ENCODE data around the gene NDC80. TPM values are rescaled to one million over a fixed set of nuclear protein-coding genes. Genes with fewer than 3 reads are reported as not detected.
"Not testable (repeated sequence)": the region's sequence is repeated elsewhere in the genome, so short reads cannot be mapped to it uniquely, and the experiment has no call there.

NDC80 gene
- total RNA-seq, 1 donor from 2014 or later = 42.6 TPM

DNA sequence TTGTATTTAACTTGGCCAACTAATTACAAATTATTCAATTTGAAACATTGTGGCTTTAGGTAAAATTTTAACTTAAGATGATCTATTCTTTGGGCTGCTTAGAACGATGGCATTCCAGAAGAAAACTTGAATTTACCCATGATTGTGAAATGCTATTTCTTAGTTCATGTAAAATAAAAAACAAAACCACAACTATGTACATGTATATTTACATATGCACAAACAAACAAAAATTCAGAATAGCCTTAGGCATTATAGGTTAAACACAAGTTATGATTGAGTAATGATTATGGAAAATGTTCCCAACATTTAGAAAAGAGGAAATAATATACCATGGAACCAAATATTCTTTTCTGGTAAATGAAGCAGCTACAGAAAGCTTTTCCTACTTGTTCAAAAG is 80.6 kb downstream of the NDC80 start:
- Mint-ChIP-seq H3K27ac (no peak overlapping the region), H3K9me3 (no peaks in the 10 kb centered on the region), H3K4me1 (ENCODE audit: low read depth) (peaks cover 17% of the 10 kb centered on the region), H3K36me3 (ENCODE audit: low read depth) (peaks cover 2% of the 10 kb centered on the region), H3K4me3 (no peak overlapping the region), H3K27me3 (ENCODE audit: insufficient read depth) (peaks cover 2% of the 10 kb centered on the region)
- no peak for DNase-seq (ENCODE audit: low spot score)
- intact Hi-C loops (cut with micrococcal nuclease) = loop anchor here (10.0 kb wide), 1 partner anchor 1937 kb away; the partner anchor contains the start of gene ENOSF1

DNA sequence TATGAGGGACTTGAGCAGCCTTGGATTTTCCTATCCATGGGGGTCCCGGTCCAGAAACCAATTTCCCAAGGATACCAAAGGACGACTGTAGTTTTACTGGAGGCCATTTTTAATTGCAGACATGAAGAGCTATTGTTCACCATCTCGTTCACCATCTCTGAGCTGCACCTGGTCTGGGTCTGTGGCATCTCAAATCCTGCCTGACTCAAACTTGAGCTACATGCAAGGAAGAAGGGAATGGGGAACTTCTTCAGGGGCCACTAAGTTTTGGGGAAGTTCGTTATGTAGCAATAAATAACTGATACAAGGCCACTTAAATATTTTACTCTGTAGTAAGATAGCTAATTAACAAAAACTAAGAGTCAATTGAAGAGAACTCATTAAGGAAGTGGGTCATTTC is 82.1 kb downstream of the NDC80 start:
- Mint-ChIP-seq H3K4me3 (no peak overlapping the region), H3K27ac (no peak overlapping the region), H3K9me3 (no peaks in the 10 kb centered on the region), H3K36me3 (ENCODE audit: low read depth) (peaks cover 9% of the 10 kb centered on the region), H3K4me1 (ENCODE audit: low read depth) (peaks cover 26% of the 10 kb centered on the region), H3K27me3 (ENCODE audit: insufficient read depth) (peaks cover 2% of the 10 kb centered on the region)
- no peak for DNase-seq (ENCODE audit: low spot score)
- intact Hi-C loops (cut with micrococcal nuclease) = loop anchor here (10.0 kb wide), 1 partner anchor 1939 kb away; the partner anchor contains the start of gene ENOSF1

DNA sequence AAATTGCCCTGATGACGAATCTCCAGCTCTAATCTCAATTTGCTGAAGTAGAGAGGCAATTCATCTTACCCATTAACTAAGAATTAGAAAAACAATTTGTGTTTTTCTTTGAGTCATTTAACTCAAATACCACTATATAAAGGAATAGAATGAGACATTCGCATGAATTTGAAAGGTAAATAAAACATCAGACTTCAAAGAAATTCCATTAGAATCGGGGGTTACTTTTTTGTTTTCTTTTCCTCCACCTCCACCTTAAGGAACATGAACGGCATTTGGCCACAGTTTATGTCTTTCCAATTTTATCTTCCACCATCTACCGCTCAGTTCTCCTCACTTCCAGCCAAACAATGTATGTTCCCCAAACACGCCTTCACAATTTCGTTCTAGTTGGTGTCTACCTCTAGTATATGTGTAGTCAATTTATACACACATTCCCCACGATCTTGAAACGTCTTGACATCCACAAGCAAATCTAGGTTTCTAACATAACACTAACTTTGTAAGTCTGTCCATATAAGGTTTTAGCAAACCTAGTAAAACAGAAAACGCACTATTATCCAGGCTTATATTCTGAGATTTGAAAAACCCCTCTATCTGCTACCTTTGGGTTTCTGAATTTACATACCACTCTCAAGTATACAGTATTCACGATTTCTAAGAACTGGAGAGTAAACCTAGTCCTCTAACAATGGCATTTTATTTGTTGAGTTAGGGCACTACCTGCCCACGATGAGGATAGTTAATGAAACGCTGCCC is 83.0 kb downstream of the NDC80 start:
- Mint-ChIP-seq H3K27me3 (ENCODE audit: insufficient read depth) (peaks cover 2% of the 10 kb centered on the region), H3K9me3 (no peaks in the 10 kb centered on the region), H3K27ac (peak overlapping the region; percentile 93), H3K4me1 (ENCODE audit: low read depth) (peaks cover 31% of the 10 kb centered on the region), H3K36me3 (ENCODE audit: low read depth) (peaks cover 10% of the 10 kb centered on the region), H3K4me3 (peak overlapping the region; percentile 86)
- intact Hi-C loops (cut with micrococcal nuclease) = loop anchor here (1.0 to 10.0 kb wide), 4 partner anchors 10 to 1940 kb away; partner anchors contain the start of gene ENOSF1
- no peak for DNase-seq (ENCODE audit: low spot score)

DNA sequence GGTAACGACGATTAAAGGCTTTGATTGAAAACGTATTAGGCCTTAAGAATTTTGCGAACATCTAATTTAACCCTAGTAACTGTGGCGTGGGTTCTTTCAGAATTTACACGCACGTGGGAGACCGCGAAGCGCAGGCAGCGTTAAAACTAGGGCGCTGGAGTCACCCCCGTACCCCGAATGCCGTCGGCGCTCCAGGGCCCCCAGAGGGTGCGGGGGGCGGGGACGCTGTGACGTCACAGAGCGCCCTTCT is 83.5 kb downstream of the NDC80 start:
- Mint-ChIP-seq H3K4me1 (ENCODE audit: low read depth) (peaks cover 36% of the 10 kb centered on the region), H3K27me3 (ENCODE audit: insufficient read depth) (peaks cover 2% of the 10 kb centered on the region), H3K4me3 (peak overlapping the region; percentile 86), H3K9me3 (no peaks in the 10 kb centered on the region), H3K27ac (peak overlapping the region; percentile 93), H3K36me3 (ENCODE audit: low read depth) (peaks cover 10% of the 10 kb centered on the region)
- intact Hi-C loops (cut with micrococcal nuclease) = loop anchor here (1.0 to 10.0 kb wide), 11 partner anchors 11 to 1940 kb away; partner anchors contain the start of genes ENOSF1, METTL4, MYL12A and MYL12B
- DNase-seq (ENCODE audit: low spot score) = peak; percentile 70

DNA sequence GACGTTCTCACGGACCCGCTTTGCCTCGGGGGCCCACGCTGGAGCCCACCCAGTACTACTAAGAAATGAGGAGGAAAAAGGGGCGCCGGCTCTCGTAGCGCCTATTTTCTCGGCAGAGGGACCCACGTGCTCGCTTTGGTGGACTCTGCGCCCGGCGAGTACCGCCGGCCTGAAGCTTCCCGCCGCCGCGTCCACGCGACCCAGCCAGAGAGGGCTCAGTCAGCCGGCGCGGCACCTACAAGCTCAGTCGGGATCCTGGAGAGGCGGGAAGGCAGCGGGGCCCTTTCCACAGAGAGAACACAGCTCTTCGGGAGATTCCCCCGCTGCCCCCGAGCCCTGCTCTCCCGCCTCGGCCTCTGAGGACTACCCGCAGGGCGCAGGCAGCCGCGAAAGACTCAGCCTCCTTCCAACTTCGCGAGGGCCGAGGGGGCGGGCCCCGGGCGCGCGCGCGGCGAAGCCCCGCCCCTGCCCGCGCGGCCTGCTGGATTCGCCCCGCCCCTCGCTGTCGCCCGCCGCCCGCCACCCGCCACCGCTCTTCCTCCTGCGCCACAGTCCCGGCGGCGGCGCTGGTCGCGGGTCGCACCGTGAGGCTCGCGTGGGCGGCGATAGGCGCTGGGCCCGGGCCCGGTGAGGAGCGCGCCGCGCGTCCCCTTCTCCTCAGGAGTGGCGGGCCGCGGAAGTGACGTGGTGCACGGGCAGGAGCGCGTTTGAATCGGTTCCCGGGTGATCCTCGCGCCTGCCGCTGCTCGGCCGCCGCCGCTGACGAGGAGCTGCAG is 84.0 kb downstream of the NDC80 start, which contains the start of gene SMCHD1:
SMCHD1 (plus strand) TSS at position 549 of the 776 bp plus-strand sequence. CDS start 350 bp downstream, outside the sequence.
- H3K36me3 Mint-ChIP-seq (ENCODE audit: low read depth) = peaks cover 10% of the 10 kb centered on the region
- H3K4me1 Mint-ChIP-seq (ENCODE audit: low read depth) = peaks cover 36% of the 10 kb centered on the region
- intact Hi-C loops (cut with micrococcal nuclease) = loop anchor here (1.0 to 10.0 kb wide), 10 partner anchors 27 to 1941 kb away; partner anchors contain the start of genes ENOSF1, METTL4, MYL12A and MYL12B
- peaks cover 2% of the 10 kb centered on the region for H3K27me3 Mint-ChIP-seq (ENCODE audit: insufficient read depth)
- H3K4me3 Mint-ChIP-seq = peak within 1 kb of the TSS; percentile 88
- peak within 1 kb of the TSS; percentile 96 for H3K27ac Mint-ChIP-seq
- DNase-seq (ENCODE audit: low spot score) = peak; percentile 86
- no peaks in the 10 kb centered on the region for H3K9me3 Mint-ChIP-seq

- peak overlapping the region; percentile 88 for H3K4me3 Mint-ChIP-seq
- H3K27ac Mint-ChIP-seq = peak overlapping the region; percentile 95
- peaks cover 12% of the 10 kb centered on the region for H3K36me3 Mint-ChIP-seq (ENCODE audit: low read depth)
- peaks cover 39% of the 10 kb centered on the region for H3K4me1 Mint-ChIP-seq (ENCODE audit: low read depth)
- DNase-seq (ENCODE audit: low spot score) = no peak
- no peaks in the 10 kb centered on the region for H3K9me3 Mint-ChIP-seq
- H3K27me3 Mint-ChIP-seq (ENCODE audit: insufficient read depth) = peaks cover 2% of the 10 kb centered on the region
- intact Hi-C loops (cut with micrococcal nuclease) = loop anchor here (1.0 to 10.0 kb wide), 10 partner anchors 27 to 1941 kb away; partner anchors contain the start of genes ENOSF1, METTL4, MYL12A and MYL12B
Measured at GRCh38 chr18:2655954-2656236, 84.5 kb downstream of the NDC80 start.

DNA sequence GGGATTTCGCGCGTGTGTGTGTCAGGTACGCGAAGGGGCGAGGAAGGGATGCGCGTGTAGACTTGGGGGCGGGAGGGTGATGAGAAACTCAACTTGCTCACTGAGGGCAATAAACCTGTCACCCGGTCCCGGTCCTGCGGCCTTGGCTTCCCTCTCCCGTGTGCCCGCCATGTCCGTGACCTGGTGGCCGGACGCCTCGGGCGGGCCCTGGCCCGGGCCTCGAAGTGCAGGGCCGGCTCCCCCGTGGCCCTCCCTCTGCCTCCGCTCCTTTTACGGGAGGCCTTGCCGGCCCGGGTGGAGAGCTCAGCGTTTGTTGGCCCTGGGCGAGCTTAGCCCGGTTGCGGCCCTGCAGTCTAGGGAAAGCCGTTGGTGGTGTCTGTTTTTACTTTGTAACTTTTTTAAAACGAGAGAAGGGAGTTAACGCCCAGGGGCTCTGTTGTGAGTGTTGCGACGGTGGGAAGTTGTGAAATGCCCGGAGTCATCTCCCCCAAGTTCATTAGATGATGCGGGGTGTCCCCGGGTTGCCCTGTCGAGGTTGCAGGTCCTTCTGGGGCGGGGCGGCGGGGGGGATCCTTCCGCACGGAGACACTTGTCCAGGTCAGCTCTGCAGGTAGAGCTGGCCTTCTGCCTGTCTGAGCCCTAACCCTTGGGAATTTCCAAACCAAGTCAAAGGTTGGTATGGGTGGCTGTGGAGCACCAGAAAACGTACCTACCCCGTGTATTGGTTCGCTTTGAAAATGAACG is 85.1 kb downstream of the NDC80 start:
- Mint-ChIP-seq H3K4me1 (ENCODE audit: low read depth) (peaks cover 42% of the 10 kb centered on the region), H3K27ac (peak overlapping the region; percentile 96), H3K9me3 (no peaks in the 10 kb centered on the region), H3K27me3 (ENCODE audit: insufficient read depth) (peaks cover 2% of the 10 kb centered on the region), H3K36me3 (ENCODE audit: low read depth) (peaks cover 16% of the 10 kb centered on the region), H3K4me3 (peak overlapping the region; percentile 88)
- intact Hi-C loops (cut with micrococcal nuclease) = loop anchor here (5.0 to 10.0 kb wide), 5 partner anchors 326 to 1942 kb away; partner anchors contain the start of genes ENOSF1, MYL12B and TGIF1
- DNase-seq (ENCODE audit: low spot score) = peak; percentile 31

DNA sequence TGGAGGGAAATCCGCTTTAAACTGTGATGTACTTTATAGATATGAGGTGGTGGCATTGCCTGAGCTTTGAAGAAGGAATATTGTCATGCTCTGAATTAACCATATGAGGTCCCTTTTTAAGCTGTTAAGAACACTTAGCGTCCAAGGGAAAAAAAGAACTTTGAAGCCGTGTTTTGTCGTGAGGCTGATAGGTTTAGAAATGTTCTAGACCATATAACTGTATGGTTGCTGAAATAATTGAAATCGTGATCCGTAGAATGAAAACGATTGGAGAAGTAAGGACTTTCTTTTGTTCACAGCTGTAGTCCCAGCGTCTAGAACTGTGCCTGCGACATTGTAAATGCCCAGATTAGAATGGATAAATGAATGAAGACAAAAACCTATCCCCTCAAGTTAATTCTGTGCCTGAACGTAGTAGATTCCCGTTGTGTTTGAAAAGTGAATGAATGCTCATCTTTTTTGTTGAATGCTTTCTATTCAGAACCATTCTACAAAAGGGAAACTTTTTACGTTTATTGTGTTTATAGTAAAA is 85.7 kb downstream of the NDC80 start:
- DNase-seq (ENCODE audit: low spot score) = no peak
- peaks cover 2% of the 10 kb centered on the region for H3K27me3 Mint-ChIP-seq (ENCODE audit: insufficient read depth)
- peak overlapping the region; percentile 96 for H3K27ac Mint-ChIP-seq
- H3K36me3 Mint-ChIP-seq (ENCODE audit: low read depth) = peaks cover 18% of the 10 kb centered on the region
- H3K9me3 Mint-ChIP-seq = no peaks in the 10 kb centered on the region
- intact Hi-C loops (cut with micrococcal nuclease) = loop anchor here (1.0 to 10.0 kb wide), 6 partner anchors 68 to 1942 kb away; partner anchors contain the start of genes ENOSF1, MYL12B and TGIF1
- H3K4me3 Mint-ChIP-seq = peak overlapping the region; percentile 88
- peaks cover 42% of the 10 kb centered on the region for H3K4me1 Mint-ChIP-seq (ENCODE audit: low read depth)

GRCh38 chr18:2657788-2658458 is 86.6 kb downstream of the NDC80 start:
- H3K36me3 Mint-ChIP-seq (ENCODE audit: low read depth) = peaks cover 21% of the 10 kb centered on the region
- no peaks in the 10 kb centered on the region for H3K9me3 Mint-ChIP-seq
- H3K4me3 Mint-ChIP-seq = peak overlapping the region; percentile 88
- intact Hi-C loops (cut with micrococcal nuclease) = loop anchor here (1.0 to 10.0 kb wide), 6 partner anchors 69 to 1943 kb away; partner anchors contain the start of genes ENOSF1, MYL12B and TGIF1
- peaks cover 47% of the 10 kb centered on the region for H3K4me1 Mint-ChIP-seq (ENCODE audit: low read depth)
- DNase-seq (ENCODE audit: low spot score) = no peak
- H3K27ac Mint-ChIP-seq = peak overlapping the region; percentile 95
- peaks cover 2% of the 10 kb centered on the region for H3K27me3 Mint-ChIP-seq (ENCODE audit: insufficient read depth)

DNA sequence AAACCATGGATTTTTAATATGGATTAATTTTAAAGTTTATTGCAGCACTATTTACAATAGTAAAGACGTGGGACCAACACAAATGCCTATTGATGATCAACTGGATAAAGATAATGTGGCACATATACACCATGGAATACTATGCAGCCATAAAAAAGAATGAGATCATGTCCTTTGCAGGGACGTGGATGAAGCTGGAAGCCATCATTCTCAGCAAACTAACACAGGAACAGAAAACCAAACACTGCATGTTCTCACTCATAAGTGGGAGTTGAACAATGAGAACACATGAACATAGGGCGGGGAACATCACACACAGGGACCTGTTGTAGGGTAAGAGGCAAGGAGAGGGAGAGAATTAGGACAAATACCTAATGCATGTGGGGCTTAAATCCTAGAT is 89.5 kb downstream of the NDC80 start:
- DNase-seq (ENCODE audit: low spot score); H3K4me3 Mint-ChIP-seq; H3K9me3 Mint-ChIP-seq; H3K27me3 Mint-ChIP-seq (ENCODE audit: insufficient read depth); intact Hi-C loops (cut with micrococcal nuclease): not testable (repeated sequence)
- H3K4me1 Mint-ChIP-seq (ENCODE audit: low read depth) = peaks cover 58% of the 10 kb centered on the region
- H3K36me3 Mint-ChIP-seq (ENCODE audit: low read depth) = peaks cover 40% of the 10 kb centered on the region
- peak overlapping the region; percentile 5 for H3K27ac Mint-ChIP-seq

DNA sequence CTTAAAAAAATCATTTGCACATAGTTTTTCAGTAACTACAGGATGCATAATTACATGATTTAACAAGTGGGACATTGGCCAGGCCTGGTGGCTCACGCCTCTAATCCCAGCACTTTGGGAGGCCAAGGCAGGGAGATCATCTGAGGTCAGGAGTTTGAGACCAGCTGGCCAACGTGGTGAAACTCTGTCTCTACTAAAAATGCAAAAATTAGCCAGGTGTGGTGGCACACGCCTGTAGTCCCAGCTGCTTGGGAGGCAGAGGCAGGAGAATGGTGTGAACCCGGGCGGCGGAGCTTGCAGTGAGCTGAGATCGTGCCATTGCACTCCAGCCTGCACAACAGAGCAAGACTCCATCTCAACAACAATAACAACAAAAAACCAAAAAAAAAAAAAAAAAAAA is 90.9 kb downstream of the NDC80 start:
- H3K27me3 Mint-ChIP-seq (ENCODE audit: insufficient read depth); intact Hi-C loops (cut with micrococcal nuclease); DNase-seq (ENCODE audit: low spot score); H3K27ac Mint-ChIP-seq; H3K4me3 Mint-ChIP-seq; H3K9me3 Mint-ChIP-seq: not testable (repeated sequence)
- Mint-ChIP-seq H3K4me1 (ENCODE audit: low read depth) (peaks cover 63% of the 10 kb centered on the region), H3K36me3 (ENCODE audit: low read depth) (peaks cover 48% of the 10 kb centered on the region)

GRCh38 chr18:2662990-2663389 is 91.6 kb downstream of the NDC80 start:
- intact Hi-C loops (cut with micrococcal nuclease) = no loop called here
- Mint-ChIP-seq H3K27ac (peak overlapping the region; percentile 66), H3K36me3 (ENCODE audit: low read depth) (peaks cover 45% of the 10 kb centered on the region), H3K27me3 (ENCODE audit: insufficient read depth) (no peaks in the 10 kb centered on the region), H3K4me1 (ENCODE audit: low read depth) (peaks cover 61% of the 10 kb centered on the region), H3K4me3 (no peak overlapping the region), H3K9me3 (no peaks in the 10 kb centered on the region)
- no peak for DNase-seq (ENCODE audit: low spot score)

All from activated T-helper 1 cell treated with anti-CD3 and anti-CD28 coated beads, Interleukin-12 subunit alpha, Interleukin-12 subunit beta, Interleukin-2, Interleukin-4 antibody, amounts not matched to agents 30 ng/mL and 10 ng/mL and 1 ng/mL, durations not matched to agents 14 hours and 24 hours and 36 hours (primary cell).